ENCODE measurements around the gene UBASH3B.

The UBASH3B gene

DNA sequence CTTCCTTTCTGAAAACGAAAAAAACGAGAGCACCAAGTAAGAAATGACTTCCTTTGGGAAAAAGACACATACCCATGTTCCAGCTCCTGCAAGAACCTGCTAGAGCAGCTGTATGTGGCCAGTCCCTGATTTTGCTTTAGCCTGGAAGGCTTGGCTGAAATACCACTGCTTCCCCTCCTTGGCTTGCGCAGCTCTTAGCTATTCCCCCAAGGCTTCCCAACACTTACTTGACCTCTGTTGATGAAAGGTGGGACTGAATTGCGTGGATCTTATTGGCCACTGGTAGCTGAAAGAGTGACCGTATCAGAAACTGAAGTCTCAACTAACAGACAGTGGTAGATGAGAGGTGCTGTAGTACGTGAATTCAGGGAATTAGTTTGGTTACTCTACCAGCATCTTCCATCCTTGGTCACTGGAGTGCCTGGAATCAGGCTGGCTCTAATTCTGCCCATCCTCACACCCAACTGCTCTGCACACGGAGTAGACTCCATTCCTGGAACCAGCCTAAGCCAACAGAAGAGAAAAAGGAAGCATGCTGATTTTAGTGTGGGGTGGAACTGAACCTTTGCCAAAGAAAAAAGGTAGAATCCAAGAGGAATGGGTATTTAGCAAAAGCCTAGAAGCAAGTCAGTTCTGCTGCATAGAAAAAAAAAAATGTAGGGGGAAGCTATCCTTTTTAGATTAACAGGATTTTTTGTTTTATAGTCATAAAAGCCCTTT is 109.0 kb downstream of the UBASH3B start:
- no peak overlapping the region for H3K4me3 ChIP-seq (ENCODE audit: low read depth, low read length)
- DNase-seq (ENCODE audit: low read depth) = no peak
- no peak for TF ChIP-seq CTCF (IDR thresholded peaks at IDR 0.05; ENCODE audit: control insufficient read depth, extremely low read depth, insufficient read depth)

DNA sequence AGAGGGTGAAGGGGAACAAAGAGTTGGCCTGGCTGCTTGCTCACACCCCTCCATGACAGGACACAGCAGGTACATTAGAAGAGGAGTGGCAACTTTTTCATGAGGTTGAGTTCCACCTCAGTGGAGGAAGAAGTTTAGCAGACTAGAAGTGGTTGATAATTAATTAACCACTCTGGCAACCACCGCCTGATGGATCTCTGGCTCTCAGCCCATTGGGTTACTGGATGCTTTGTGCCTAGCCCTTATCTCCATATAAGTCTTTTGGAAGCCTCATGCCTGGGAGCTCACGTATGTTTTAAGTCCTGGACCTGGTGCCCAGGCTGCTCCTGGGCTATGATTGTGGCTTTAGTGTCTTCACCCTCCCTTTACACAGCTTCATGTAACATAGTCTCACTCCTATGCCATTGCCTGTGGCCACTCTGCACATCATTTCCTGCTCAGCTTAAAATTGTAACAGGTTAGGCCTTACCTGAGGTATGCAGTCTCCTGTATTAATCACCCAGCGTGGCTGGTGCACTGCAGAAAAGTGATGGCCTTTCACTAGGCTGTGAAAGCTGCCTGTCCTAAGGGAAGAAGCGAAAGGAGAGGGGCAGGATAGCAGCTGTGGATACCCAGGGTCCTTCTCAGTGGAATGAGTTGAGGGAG is 110.1 kb downstream of the UBASH3B start:
- DNase-seq (ENCODE audit: low read depth) = no peak
- H3K4me3 ChIP-seq (ENCODE audit: low read depth, low read length) = no peak overlapping the region
- no peak for TF ChIP-seq CTCF (IDR thresholded peaks at IDR 0.05; ENCODE audit: control insufficient read depth, extremely low read depth, insufficient read depth)

DNA sequence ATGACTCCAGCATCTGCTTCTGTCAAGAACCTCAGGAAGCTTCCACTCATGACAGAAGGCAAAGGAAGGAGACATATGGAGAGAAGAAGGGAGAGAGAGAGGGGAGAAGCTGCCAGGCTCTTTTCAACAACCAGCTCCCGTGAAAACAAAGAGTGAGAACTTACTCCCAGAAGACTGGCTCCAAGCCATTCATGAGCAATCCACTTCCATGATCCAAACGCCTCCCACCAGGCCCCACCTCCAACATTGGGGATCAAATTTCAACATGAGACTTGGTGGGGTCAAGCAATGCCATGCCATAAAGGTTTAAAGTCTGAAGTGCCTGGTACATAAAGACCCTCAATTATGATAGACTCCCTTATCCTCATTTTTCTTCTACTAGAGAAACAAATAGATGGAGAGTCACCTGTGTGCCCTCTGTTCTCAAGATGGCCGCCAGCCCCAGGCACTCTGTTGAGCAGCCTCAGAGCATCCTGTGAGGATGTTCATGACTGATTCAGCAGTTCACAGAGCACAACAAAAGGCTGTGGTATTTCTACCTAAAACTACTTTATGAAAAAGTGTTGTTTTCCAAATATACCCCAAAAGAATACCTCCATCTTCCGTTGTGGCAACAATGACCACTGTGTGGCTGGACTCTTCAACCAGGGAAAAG is 113.7 kb downstream of the UBASH3B start:
- no peak for TF ChIP-seq CTCF (IDR thresholded peaks at IDR 0.05; ENCODE audit: control insufficient read depth, extremely low read depth, insufficient read depth)
- H3K4me3 ChIP-seq (ENCODE audit: low read depth, low read length) = no peak overlapping the region
- no peak for DNase-seq (ENCODE audit: low read depth)

DNA sequence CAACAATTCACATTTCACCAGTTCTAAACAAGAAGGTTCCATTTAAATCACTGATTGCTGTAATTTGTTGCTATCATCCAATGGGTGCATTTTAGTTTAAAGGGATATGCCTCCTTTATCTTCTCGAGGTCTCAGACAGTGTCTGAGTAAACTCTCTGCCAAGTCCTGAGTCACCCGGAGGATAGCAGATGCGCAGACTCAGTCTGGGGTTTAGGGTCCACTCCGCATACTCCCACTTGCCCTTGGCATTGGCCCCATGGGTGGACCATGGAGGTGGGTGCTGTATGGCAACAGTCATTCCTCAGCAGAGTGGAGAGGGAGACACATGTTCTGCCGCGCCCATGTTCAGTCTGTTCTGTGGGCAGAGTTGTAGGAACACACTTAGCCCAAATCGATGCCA is 117.4 kb downstream of the UBASH3B start:
- no peak for DNase-seq (ENCODE audit: low read depth)
- no peak for TF ChIP-seq CTCF (IDR thresholded peaks at IDR 0.05; ENCODE audit: control insufficient read depth, extremely low read depth, insufficient read depth)
- H3K4me3 ChIP-seq (ENCODE audit: low read depth, low read length) = no peak overlapping the region

DNA sequence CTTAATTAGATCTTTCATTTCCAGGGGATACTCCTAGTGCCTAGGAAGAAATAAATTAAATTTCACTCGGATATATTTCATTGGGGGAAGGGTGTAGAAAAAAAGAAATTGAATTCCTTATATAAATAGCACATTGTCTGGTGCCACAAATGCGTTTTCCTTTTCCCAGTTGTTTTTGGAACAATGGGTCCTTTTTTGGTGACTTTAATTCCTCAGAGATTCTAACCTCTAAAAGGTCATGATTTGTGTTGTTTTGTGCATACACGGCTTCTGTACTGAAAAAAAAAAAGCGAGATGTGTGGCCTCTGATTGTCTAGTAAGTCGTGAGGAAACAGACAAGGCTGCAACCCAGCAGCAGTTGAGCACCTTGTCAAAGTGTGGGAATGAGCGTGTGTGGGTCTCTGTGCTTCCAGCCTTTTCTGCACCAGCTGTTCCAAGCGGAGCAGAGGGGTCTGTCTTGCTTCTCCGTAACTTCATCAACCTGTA is 118.3 kb downstream of the UBASH3B start:
- no peak for TF ChIP-seq CTCF (IDR thresholded peaks at IDR 0.05; ENCODE audit: control insufficient read depth, extremely low read depth, insufficient read depth)
- DNase-seq (ENCODE audit: low read depth) = no peak
- no peak overlapping the region for H3K4me3 ChIP-seq (ENCODE audit: low read depth, low read length)

GRCh38 chr11:122775675-122776271 is 120.3 kb downstream of the UBASH3B start:
- TF ChIP-seq CTCF (IDR thresholded peaks at IDR 0.05; ENCODE audit: control insufficient read depth, extremely low read depth, insufficient read depth) = no peak
- no peak for DNase-seq (ENCODE audit: low read depth)
- no peak overlapping the region for H3K4me3 ChIP-seq (ENCODE audit: low read depth, low read length)
